OCI-LY7 (cell line): ENCODE measurements around the gene CRYBG3. TPM values are rescaled to one million over a fixed set of nuclear protein-coding genes. Genes with fewer than 3 reads are reported as not detected.

Source experiments
- BruUV-seq: library from RNA; stranded (reverse); fragments of 400-500 nt; replicated peaks from 2 replicates; lab custom pipeline; 2021; lab: Mats Ljungman, UMichigan
- CTCF ChIA-PET: fragments of 300-600 bp; sonication (Branson Sonifier 250); formaldehyde crosslinking; loops from one replicate; lab custom pipeline; 2022; ENCODE audit warnings: antibody characterized with exemption; ENCODE audit not compliant: unreplicated experiment; lab: Charles Lee
- POLR2A ChIA-PET: fragments of 300-600 bp; sonication (Branson Sonifier 250); formaldehyde crosslinking; loops from one replicate; lab custom pipeline; 2022; ENCODE audit warnings: antibody characterized with exemption; lab: Charles Lee
- DNase-seq: peaks from one replicate; pipeline ENCODE4 v3.0.0-alpha.2; 2015; ENCODE audit warnings: low spot score
- H2AFZ ChIP-seq: fragments of 200-600 bp; sonication (generic), shearing (Covaris generic); 2 replicates; pipeline ENCODE4 v1.6.1; 2014; ENCODE audit warnings: mild to moderate bottlenecking, antibody characterized with exemption, low read length, moderate library complexity
- H3K27ac ChIP-seq: fragments of 200-600 bp; sonication (generic); 2 replicates; pipeline ENCODE4 v1.5.1; 2014; ENCODE audit warnings: mixed run types, low read depth, mild to moderate bottlenecking, moderate library complexity, low read length, inconsistent platforms; ENCODE audit not compliant: poor library complexity, severe bottlenecking
- H3K36me3 ChIP-seq: fragments of 200-600 bp; sonication (generic); 2 replicates; pipeline ENCODE4 v1.6.1; 2014; ENCODE audit warnings: mild to moderate bottlenecking, antibody characterized with exemption, low read length, moderate library complexity, mixed read lengths; ENCODE audit not compliant: insufficient read depth
- H3K4me1 ChIP-seq: fragments of 200-600 bp; sonication (generic); 2 replicates; pipeline ENCODE4 v1.5.1; 2014; ENCODE audit warnings: mild to moderate bottlenecking, low read length; ENCODE audit not compliant: insufficient read depth, poor library complexity, severe bottlenecking
- H3K4me2 ChIP-seq: fragments of 200-600 bp; sonication (generic); 2 replicates; pipeline ENCODE4 v1.6.1; 2014; ENCODE audit warnings: mild to moderate bottlenecking, low read length
- H3K4me3 ChIP-seq: fragments of 200-600 bp; sonication (generic); 2 replicates; pipeline ENCODE4 v1.5.1; 2014; ENCODE audit warnings: mild to moderate bottlenecking, low read depth, low read length; ENCODE audit not compliant: poor library complexity, severe bottlenecking
- H3K79me2 ChIP-seq: fragments of 200-600 bp; sonication (generic); 2 replicates; pipeline ENCODE4 v1.6.1; 2016; ENCODE audit warnings: low read depth, mild to moderate bottlenecking, low read length, moderate library complexity, mixed read lengths; ENCODE audit not compliant: insufficient read depth
- H3K9me2 ChIP-seq: fragments of 200-600 bp; sonication (generic); 2 replicates; pipeline ENCODE4 v1.6.1; 2016; ENCODE audit warnings: mild to moderate bottlenecking, low read length, mixed read lengths; ENCODE audit not compliant: insufficient read depth
- H3K9me3 ChIP-seq: fragments of 200-600 bp; sonication (generic); 2 replicates; pipeline ENCODE4 v1.6.1; 2014; ENCODE audit warnings: mild to moderate bottlenecking, mixed run types, low read length, mixed read lengths
- H4K20me1 ChIP-seq: fragments of 200-600 bp; sonication (generic); 2 replicates; pipeline ENCODE4 v1.6.1; 2014; ENCODE audit warnings: mild to moderate bottlenecking, antibody characterized with exemption, low read length, moderate library complexity, mixed read lengths; ENCODE audit not compliant: insufficient read depth
- CTCF ChIP-seq: fragments of 200-600 bp; sonication (generic); conservative IDR thresholded peaks from 2 replicates; pipeline ENCODE4 v1.5.1; 2014; ENCODE audit warnings: mild to moderate bottlenecking, antibody characterized with exemption, low read length, moderate library complexity, mixed read lengths
- EZH2phosphoT487 ChIP-seq: fragments of 200-600 bp; sonication (generic); IDR thresholded peaks from 2 replicates; pipeline ENCODE4 v1.6.1; 2018; ENCODE audit warnings: low read depth, borderline replicate concordance, mild to moderate bottlenecking, mixed run types, antibody characterized with exemption, low read length, moderate library complexity, mixed read lengths
- intact Hi-C: fragments of 100-400 bp; cut with micrococcal nuclease; formaldehyde crosslinking; loops from one replicate; pipeline ENCODE4 v1.10.0; 2022; ENCODE audit not compliant: unreplicated experiment
- total RNA-seq, 2 experiments: library from RNA; depleted of rRNA in 1 of 2; stranded (reverse); fragments of >200 nt in 1 of 2; shearing (Covaris generic) in 1 of 2; gene quantifications; 2 replicates each; pipeline ENCODE4 v1.2.3, GENCODE V29; 2014 to 2022

The CRYBG3 gene
- total RNA-seq, 2 experiments from 2014 or later = 0.22 to 0.46 TPM

GRCh38 chr3:97871801-97872524 is 50.2 kb downstream of the CRYBG3 start:
- no peaks in the 10 kb centered on the region for H3K9me2 ChIP-seq
- CTCF ChIA-PET = no interaction called here
- intact Hi-C loops = no loop called here
- H3K4me1 ChIP-seq = no peaks in the 10 kb centered on the region
- H3K27ac ChIP-seq = no peak overlapping the region
- H3K4me2 ChIP-seq = no peak overlapping the region
- H3K9me3 ChIP-seq = no peaks in the 10 kb centered on the region
- POLR2A ChIA-PET = no interaction called here
- DNase-seq = no peak
- no peaks in the 10 kb centered on the region for H4K20me1 ChIP-seq
- TF ChIP-seq EZH2phosphoT487 = no peak
- TF ChIP-seq CTCF = no peak
- H2AFZ ChIP-seq = no peak overlapping the region
- H3K79me2 ChIP-seq = no peaks in the 10 kb centered on the region
- no TSS peak for BruUV-seq
- no peaks in the 10 kb centered on the region for H3K36me3 ChIP-seq
- no peak overlapping the region for H3K4me3 ChIP-seq

GRCh38 chr3:97872525-97873042 is 50.8 kb downstream of the CRYBG3 start:
- no TSS peak for BruUV-seq
- Histone ChIP-seq H3K9me3 (no peaks in the 10 kb centered on the region), H3K27ac (no peak overlapping the region), H3K79me2 (no peaks in the 10 kb centered on the region), H3K9me2 (no peaks in the 10 kb centered on the region), H3K4me3 (no peak overlapping the region), H3K36me3 (no peaks in the 10 kb centered on the region), H2AFZ (no peak overlapping the region), H4K20me1 (no peaks in the 10 kb centered on the region), H3K4me1 (no peaks in the 10 kb centered on the region), H3K4me2 (no peak overlapping the region)
- CTCF ChIA-PET = no interaction called here
- TF ChIP-seq CTCF (no peak), EZH2phosphoT487 (no peak)
- DNase-seq = no peak
- intact Hi-C loops = no loop called here
- POLR2A ChIA-PET = no interaction called here

- no peaks in the 10 kb centered on the region for H3K9me2 ChIP-seq
- ChIA-PET POLR2A (no interaction called here), CTCF (no interaction called here)
- no peaks in the 10 kb centered on the region for H3K36me3 ChIP-seq
- H3K4me3 ChIP-seq = no peak overlapping the region
- no peak overlapping the region for H2AFZ ChIP-seq
- H3K4me2 ChIP-seq = no peak overlapping the region
- H4K20me1 ChIP-seq = no peaks in the 10 kb centered on the region
- H3K4me1 ChIP-seq = no peaks in the 10 kb centered on the region
- TF ChIP-seq EZH2phosphoT487 (no peak), CTCF (no peak)
- no peak overlapping the region for H3K27ac ChIP-seq
- no peaks in the 10 kb centered on the region for H3K9me3 ChIP-seq
- intact Hi-C loops = no loop called here
- no peak for DNase-seq
- no peaks in the 10 kb centered on the region for H3K79me2 ChIP-seq
- BruUV-seq = no TSS peak
These were observed 58.5 kb downstream of the CRYBG3 start for GRCh38 chr3:97880267-97880666.
